Left hindlimb (tissue), 1 donor: ENCODE results near the gene ZNF644.

Experiments
- DNase-seq: peaks from one replicate; pipeline ENCODE4 v3.0.0-alpha.2; 2018

Gene ZNF644

GRCh38 chr1:91020967-91021685, 709 bp downstream of the ZNF644 start:
- DNase-seq: peak; percentile 90

GRCh38 chr1:91020486-91020885, 1.3 kb downstream of the ZNF644 start:
- no peak for DNase-seq

- no peak for DNase-seq
Measured at GRCh38 chr1:91018006-91018405, 3.8 kb downstream of the ZNF644 start.

- DNase-seq: no peak
Measured at GRCh38 chr1:91015794-91016550, 5.9 kb downstream of the ZNF644 start.

GRCh38 chr1:91015358-91015780, 6.5 kb downstream of the ZNF644 start:
- no peak for DNase-seq

- no peak for DNase-seq
Measured at GRCh38 chr1:91014475-91014874, 7.4 kb downstream of the ZNF644 start.

- no peak for DNase-seq
Measured at GRCh38 chr1:91013302-91013701, 8.5 kb downstream of the ZNF644 start.

GRCh38 chr1:91012196-91012595, 9.6 kb downstream of the ZNF644 start:
- no peak for DNase-seq

- DNase-seq: no peak
Measured at GRCh38 chr1:91011726-91012125, 10.1 kb downstream of the ZNF644 start.

GRCh38 chr1:91007827-91008226, 14.0 kb downstream of the ZNF644 start:
- no peak for DNase-seq

GRCh38 chr1:91007092-91007491, 14.7 kb downstream of the ZNF644 start:
- no peak for DNase-seq

GRCh38 chr1:91006113-91006908, 15.5 kb downstream of the ZNF644 start:
- no peak for DNase-seq

GRCh38 chr1:91005285-91005684, 16.6 kb downstream of the ZNF644 start:
- no peak for DNase-seq

GRCh38 chr1:91004145-91004544, 17.7 kb downstream of the ZNF644 start:
- no peak for DNase-seq

GRCh38 chr1:90996742-90997413, 25.0 kb downstream of the ZNF644 start:
- DNase-seq: no peak

- DNase-seq: no peak
Measured at GRCh38 chr1:90995311-90995894, 26.4 kb downstream of the ZNF644 start.

- no peak for DNase-seq
Measured at GRCh38 chr1:90994461-90994860, 27.4 kb downstream of the ZNF644 start.

GRCh38 chr1:90993245-90993644, 28.6 kb downstream of the ZNF644 start:
- DNase-seq: no peak

- no peak for DNase-seq
Measured at GRCh38 chr1:90990779-90991178, 31.1 kb downstream of the ZNF644 start.

- DNase-seq: no peak
Measured at GRCh38 chr1:90989990-90990389, 31.8 kb downstream of the ZNF644 start.

- DNase-seq: no peak
Measured at GRCh38 chr1:90989302-90989701, 32.5 kb downstream of the ZNF644 start.

- DNase-seq: no peak
Measured at GRCh38 chr1:90987841-90988240, 34.0 kb downstream of the ZNF644 start.

GRCh38 chr1:90986953-90987352, 34.9 kb downstream of the ZNF644 start:
- no peak for DNase-seq
